SK-N-SH (cell line): ENCODE measurements around the gene PPP2R2B. TPM values are rescaled to one million over a fixed set of nuclear protein-coding genes. Genes with fewer than 3 reads are reported as not detected.

Experiments
- CTCF ChIA-PET: fragments of 300-600, 350-600 bp; formaldehyde crosslinking; extraction: SDS; loops from one replicate; lab custom pipeline; 2021; lab: Yijun Ruan, JAX
- POLR2A ChIA-PET: fragments of 350-600 bp; sonication (Branson Sonifier 250); formaldehyde crosslinking; extraction: SDS; loops from one replicate; lab custom pipeline; 2020; ENCODE audit warnings: antibody characterized with exemption, inconsistent platforms; lab: Yijun Ruan, JAX
- DNase-seq: peaks from one replicate; pipeline ENCODE4 v3.0.0; 2012
- H2AFZ ChIP-seq: fragments of 200-600 bp; sonication (generic); 2 replicates; pipeline ENCODE4 v1.8.1; 2016; ENCODE audit warnings: antibody characterized with exemption, mild to moderate bottlenecking, low read depth
- H3F3A ChIP-seq: fragments of 200-600 bp; sonication (generic); replicated peaks from 2 replicates; pipeline ENCODE3; 2016; ENCODE audit warnings: antibody characterized with exemption, mild to moderate bottlenecking; ENCODE audit not compliant: insufficient read depth
- H3K27ac ChIP-seq, 2 experiments: fragments of 200-500 bp in 1 of 2; fragments of 200-600 bp in 1 of 2; sonication (Bioruptor generic) in 1 of 2; sonication (generic), shearing (Covaris generic) in 1 of 2; 2 replicates each; pipeline versions ENCODE4 v1.5.1 to v1.6.1; 2014 to 2016; ENCODE audit warnings: low read depth in 2 of 2, inconsistent platforms in 1 of 2, low read length in 1 of 2, mild to moderate bottlenecking in 1 of 2, mixed read lengths in 1 of 2
- H3K27me3 ChIP-seq: fragments of 200-600 bp; sonication (generic), shearing (Covaris generic); 2 replicates; pipeline ENCODE4 v1.6.1; 2016; ENCODE audit warnings: mixed run types; ENCODE audit not compliant: insufficient read depth
- H3K36me3 ChIP-seq, 2 experiments: fragments of 200-500 bp in 1 of 2; fragments of 200-600 bp in 1 of 2; sonication (Bioruptor generic) in 1 of 2; sonication (generic) in 1 of 2; replicated peaks in 1 of 2; 2 replicates each; pipeline versions ENCODE3 to v1.5.1; 2014 to 2016; ENCODE audit warnings: low read length in 1 of 2, mild to moderate bottlenecking in 1 of 2; ENCODE audit not compliant: insufficient read depth in 2 of 2, control insufficient read depth in 1 of 2
- H3K4me1 ChIP-seq, 2 experiments: fragments of 200-500 bp in 1 of 2; fragments of 200-600 bp in 1 of 2; sonication (Bioruptor generic) in 1 of 2; sonication (generic), shearing (Covaris generic) in 1 of 2; 2 replicates each; pipeline versions ENCODE4 v1.5.1 to v1.6.1; 2014 to 2016; ENCODE audit warnings: low read depth in 1 of 2, low read length in 1 of 2, mixed run types in 1 of 2; ENCODE audit not compliant: insufficient read depth in 2 of 2, control insufficient read depth in 1 of 2
- H3K4me2 ChIP-seq: fragments of 200-600 bp; sonication (generic), shearing (Covaris generic); 2 replicates; pipeline ENCODE4 v1.6.1; 2017; ENCODE audit warnings: mixed run types
- H3K4me3 ChIP-seq, 2 experiments: fragments of 200-500 bp in 1 of 2; fragments of 200-600 bp in 1 of 2; sonication (Bioruptor generic) in 1 of 2; sonication (generic), shearing (Covaris generic) in 1 of 2; 2 replicates each; pipeline versions ENCODE4 v1.5.1 to v1.8.1; 2014 to 2016; ENCODE audit warnings: low read depth in 2 of 2, inconsistent platforms in 1 of 2, low read length in 1 of 2, mild to moderate bottlenecking in 1 of 2, mixed read lengths in 1 of 2, moderate library complexity in 1 of 2
- H3K79me2 ChIP-seq: fragments of 200-600 bp; sonication (generic); 2 replicates; pipeline ENCODE4 v1.8.1; 2017; ENCODE audit warnings: mild to moderate bottlenecking; ENCODE audit not compliant: insufficient read depth
- H3K9ac ChIP-seq: fragments of 200-600 bp; sonication (generic); 2 replicates; pipeline ENCODE4 v1.6.1; 2017; ENCODE audit warnings: mixed run types
- H3K9me2 ChIP-seq: fragments of 200-600 bp; sonication (generic); 2 replicates; pipeline ENCODE4 v1.6.1; 2017; ENCODE audit warnings: mixed run types
- H3K9me3 ChIP-seq: fragments of 200-600 bp; sonication (generic); 2 replicates; pipeline ENCODE4 v1.6.1; 2017; ENCODE audit warnings: mixed run types, mild to moderate bottlenecking, moderate library complexity
- H4K20me1 ChIP-seq: fragments of 200-600 bp; sonication (generic); 2 replicates; pipeline ENCODE4 v1.6.1; 2017; ENCODE audit warnings: mild to moderate bottlenecking, mixed run types; ENCODE audit not compliant: insufficient read depth
- ELF1 ChIP-seq: IDR thresholded peaks from 2 replicates; pipeline ENCODE4 v1.4.0; 2012
- EP300 ChIP-seq, 2 experiments: IDR thresholded peaks; 2 replicates each; pipeline versions ENCODE4 v1.4.0 to v1.6.1; 2012; ENCODE audit warnings: borderline replicate concordance in 1 of 2, low read depth in 1 of 2, low read length in 1 of 2
- FOXJ3 ChIP-seq: sonication (generic); formaldehyde crosslinking; IDR thresholded peaks from 2 replicates; pipeline ENCODE4 v1.5.1; 2020; ENCODE audit warnings: mild to moderate bottlenecking, missing genetic modification reagents
- GABPA ChIP-seq: IDR thresholded peaks from 2 replicates; pipeline ENCODE4 v1.4.0; 2012; ENCODE audit warnings: low read depth, mild to moderate bottlenecking
- NFIC ChIP-seq: IDR thresholded peaks from 2 replicates; pipeline ENCODE4 v1.4.0; 2012; ENCODE audit warnings: borderline replicate concordance
- POLR2AphosphoS5 ChIP-seq: IDR thresholded peaks from 2 replicates; pipeline ENCODE4 v1.6.1; 2012; ENCODE audit warnings: low read depth, low read length
- RCOR1 ChIP-seq: fragments of 150-350 bp; IDR thresholded peaks from 2 replicates; pipeline ENCODE4 v1.6.1; 2017; ENCODE audit warnings: antibody characterized with exemption, low read length
- RFX5 ChIP-seq: IDR thresholded peaks from 2 replicates; pipeline ENCODE4 v1.6.1; 2012; ENCODE audit warnings: mild to moderate bottlenecking, improper control_type of control experiment, low read length
- SIN3A ChIP-seq: IDR thresholded peaks from 2 replicates; pipeline ENCODE4 v1.6.1; 2012; ENCODE audit warnings: low read depth, mild to moderate bottlenecking, low read length, moderate library complexity, borderline replicate concordance
- TAF1 ChIP-seq: IDR thresholded peaks from 2 replicates; pipeline ENCODE4 v1.6.1; 2012; ENCODE audit warnings: low read depth, mild to moderate bottlenecking, low read length, moderate library complexity, borderline replicate concordance
- TEAD4 ChIP-seq: IDR thresholded peaks from 2 replicates; pipeline ENCODE4 v1.4.0; 2012; ENCODE audit warnings: mild to moderate bottlenecking, borderline replicate concordance; ENCODE audit not compliant: insufficient read depth
- WGBS: methylation state at CpG from one replicate; pipeline ENCODE4 v1.1.6; 2017; ENCODE audit warnings: low lambda C conversion rate; 5-methylcytosine and 5-hydroxymethylcytosine counted together
- polyA plus RNA-seq, 3 experiments: library from polyadenylated mRNA; depleted of rRNA; stranded (reverse); fragments of >200 nt; gene quantifications; 2 replicates each; pipeline ENCODE4 v1.2.3, GENCODE V29; 2012
- TF ChIP-seq, protein P1 (sequence below): IDR thresholded peaks from 2 replicates; pipeline ENCODE4 v1.6.1; 2012; ENCODE audit warnings: mild to moderate bottlenecking, low read depth, low read length, moderate library complexity
- TF ChIP-seq, protein P2 (sequence below): fragments of 200-600 bp; sonication (generic); IDR thresholded peaks from 2 replicates; pipeline ENCODE4 v1.6.1; 2017; ENCODE audit warnings: antibody characterized with exemption, mild to moderate bottlenecking, moderate library complexity
- TF ChIP-seq, protein P3 (sequence below): IDR thresholded peaks from 2 replicates; pipeline ENCODE4 v1.4.0; 2012; ENCODE audit warnings: low read depth, borderline replicate concordance
- TF ChIP-seq, protein P4 (sequence below): fragments of 150-350 bp; IDR thresholded peaks from 2 replicates; pipeline ENCODE4 v1.6.1; 2016; ENCODE audit warnings: mild to moderate bottlenecking, low read depth, low read length
- TF ChIP-seq, protein P5 (sequence below): IDR thresholded peaks from 2 replicates; pipeline ENCODE4 v1.4.0; 2012; ENCODE audit warnings: low read depth, borderline replicate concordance

Gene PPP2R2B
- polyA plus RNA-seq, 1 of the 3 experiments (the other 2 are of a cell fraction): 11.4 TPM

DNA sequence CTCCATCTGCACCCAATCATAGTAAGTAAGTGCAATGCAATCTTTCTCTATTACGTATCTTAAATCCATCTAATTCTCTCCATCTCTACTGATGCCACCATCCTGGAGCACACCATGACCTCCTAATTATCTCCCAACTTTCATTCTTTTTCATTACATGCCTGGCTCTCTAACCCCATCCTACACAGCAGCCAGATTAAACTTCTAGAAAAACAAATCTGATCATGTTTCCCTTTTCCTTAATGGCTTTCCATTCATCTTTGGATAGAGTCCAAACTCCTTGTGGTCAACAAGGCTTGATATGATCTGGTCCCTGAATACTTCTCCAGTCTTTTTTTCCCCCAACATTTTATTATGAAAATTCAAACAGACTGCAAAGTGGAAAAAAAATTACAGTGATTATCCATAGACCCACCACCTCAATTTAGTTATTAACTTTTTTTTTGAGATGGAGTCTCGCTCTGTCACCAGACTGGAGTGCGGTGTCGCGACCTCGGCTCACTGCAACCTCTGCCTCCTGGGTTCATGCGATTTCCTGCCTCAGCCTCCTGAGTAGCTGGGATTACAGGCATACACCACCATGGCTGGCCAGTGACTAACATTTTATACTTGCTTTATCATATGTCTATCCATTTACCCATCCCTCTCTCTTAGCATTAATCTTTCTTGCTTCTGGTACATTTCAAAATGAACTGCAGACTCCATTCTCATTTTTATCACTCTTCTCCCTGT is 5.2 kb downstream of the PPP2R2B start (continued):
- TF ChIP-seq SIN3A: no peak
- TF ChIP-seq EP300 (IDR thresholded peaks at IDR 0.05; ENCODE audit: borderline replicate concordance in 1 of 2, low read depth in 1 of 2, low read length in 1 of 2): peak in 1 of 2 experiments; percentile 78; a peak in 2 of 4 replicates
- no peak for TF ChIP-seq TAF1
- TF ChIP-seq RCOR1: no peak
- TF ChIP-seq, protein P1, sequence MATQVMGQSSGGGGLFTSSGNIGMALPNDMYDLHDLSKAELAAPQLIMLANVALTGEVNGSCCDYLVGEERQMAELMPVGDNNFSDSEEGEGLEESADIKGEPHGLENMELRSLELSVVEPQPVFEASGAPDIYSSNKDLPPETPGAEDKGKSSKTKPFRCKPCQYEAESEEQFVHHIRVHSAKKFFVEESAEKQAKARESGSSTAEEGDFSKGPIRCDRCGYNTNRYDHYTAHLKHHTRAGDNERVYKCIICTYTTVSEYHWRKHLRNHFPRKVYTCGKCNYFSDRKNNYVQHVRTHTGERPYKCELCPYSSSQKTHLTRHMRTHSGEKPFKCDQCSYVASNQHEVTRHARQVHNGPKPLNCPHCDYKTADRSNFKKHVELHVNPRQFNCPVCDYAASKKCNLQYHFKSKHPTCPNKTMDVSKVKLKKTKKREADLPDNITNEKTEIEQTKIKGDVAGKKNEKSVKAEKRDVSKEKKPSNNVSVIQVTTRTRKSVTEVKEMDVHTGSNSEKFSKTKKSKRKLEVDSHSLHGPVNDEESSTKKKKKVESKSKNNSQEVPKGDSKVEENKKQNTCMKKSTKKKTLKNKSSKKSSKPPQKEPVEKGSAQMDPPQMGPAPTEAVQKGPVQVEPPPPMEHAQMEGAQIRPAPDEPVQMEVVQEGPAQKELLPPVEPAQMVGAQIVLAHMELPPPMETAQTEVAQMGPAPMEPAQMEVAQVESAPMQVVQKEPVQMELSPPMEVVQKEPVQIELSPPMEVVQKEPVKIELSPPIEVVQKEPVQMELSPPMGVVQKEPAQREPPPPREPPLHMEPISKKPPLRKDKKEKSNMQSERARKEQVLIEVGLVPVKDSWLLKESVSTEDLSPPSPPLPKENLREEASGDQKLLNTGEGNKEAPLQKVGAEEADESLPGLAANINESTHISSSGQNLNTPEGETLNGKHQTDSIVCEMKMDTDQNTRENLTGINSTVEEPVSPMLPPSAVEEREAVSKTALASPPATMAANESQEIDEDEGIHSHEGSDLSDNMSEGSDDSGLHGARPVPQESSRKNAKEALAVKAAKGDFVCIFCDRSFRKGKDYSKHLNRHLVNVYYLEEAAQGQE: no peak
- TF ChIP-seq NFIC: peak; percentile 91
- no peak for TF ChIP-seq GABPA

DNA sequence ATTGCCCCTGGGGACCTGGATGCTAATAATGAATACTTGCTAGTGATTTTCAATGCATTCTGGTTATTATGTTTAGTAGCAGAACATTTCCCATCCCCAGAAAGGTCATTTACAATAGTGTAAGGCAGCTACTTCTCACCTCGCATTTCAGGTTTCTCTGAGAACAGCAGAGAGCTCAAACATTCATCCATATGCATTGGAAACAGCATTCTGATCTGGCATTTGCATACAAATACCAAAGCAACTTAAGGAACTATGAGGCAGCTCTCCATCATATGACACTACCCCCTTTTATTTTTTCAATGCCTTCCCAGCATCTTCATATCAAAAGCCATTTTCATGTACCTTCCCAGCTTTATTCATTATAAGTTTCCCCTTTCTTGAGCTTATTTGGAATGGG is 6.4 kb downstream of the PPP2R2B start:
- 86% methylated on average over 1 of the region's 1 CpG for WGBS
- peaks cover 0 to 2% of the 10 kb centered on the region in 2 experiments for H3K36me3 ChIP-seq
- TF ChIP-seq, protein P2, sequence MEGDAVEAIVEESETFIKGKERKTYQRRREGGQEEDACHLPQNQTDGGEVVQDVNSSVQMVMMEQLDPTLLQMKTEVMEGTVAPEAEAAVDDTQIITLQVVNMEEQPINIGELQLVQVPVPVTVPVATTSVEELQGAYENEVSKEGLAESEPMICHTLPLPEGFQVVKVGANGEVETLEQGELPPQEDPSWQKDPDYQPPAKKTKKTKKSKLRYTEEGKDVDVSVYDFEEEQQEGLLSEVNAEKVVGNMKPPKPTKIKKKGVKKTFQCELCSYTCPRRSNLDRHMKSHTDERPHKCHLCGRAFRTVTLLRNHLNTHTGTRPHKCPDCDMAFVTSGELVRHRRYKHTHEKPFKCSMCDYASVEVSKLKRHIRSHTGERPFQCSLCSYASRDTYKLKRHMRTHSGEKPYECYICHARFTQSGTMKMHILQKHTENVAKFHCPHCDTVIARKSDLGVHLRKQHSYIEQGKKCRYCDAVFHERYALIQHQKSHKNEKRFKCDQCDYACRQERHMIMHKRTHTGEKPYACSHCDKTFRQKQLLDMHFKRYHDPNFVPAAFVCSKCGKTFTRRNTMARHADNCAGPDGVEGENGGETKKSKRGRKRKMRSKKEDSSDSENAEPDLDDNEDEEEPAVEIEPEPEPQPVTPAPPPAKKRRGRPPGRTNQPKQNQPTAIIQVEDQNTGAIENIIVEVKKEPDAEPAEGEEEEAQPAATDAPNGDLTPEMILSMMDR: no peak
- TF ChIP-seq EP300 (IDR thresholded peaks at IDR 0.05; ENCODE audit: borderline replicate concordance in 1 of 2, low read depth in 1 of 2, low read length in 1 of 2) (no peak), NFIC (no peak), ELF1 (no peak), TEAD4 (no peak), POLR2AphosphoS5 (no peak), SIN3A (no peak), RFX5 (no peak), FOXJ3 (CRISPR knock-in tag) (no peak)
- TF ChIP-seq, protein P3, sequence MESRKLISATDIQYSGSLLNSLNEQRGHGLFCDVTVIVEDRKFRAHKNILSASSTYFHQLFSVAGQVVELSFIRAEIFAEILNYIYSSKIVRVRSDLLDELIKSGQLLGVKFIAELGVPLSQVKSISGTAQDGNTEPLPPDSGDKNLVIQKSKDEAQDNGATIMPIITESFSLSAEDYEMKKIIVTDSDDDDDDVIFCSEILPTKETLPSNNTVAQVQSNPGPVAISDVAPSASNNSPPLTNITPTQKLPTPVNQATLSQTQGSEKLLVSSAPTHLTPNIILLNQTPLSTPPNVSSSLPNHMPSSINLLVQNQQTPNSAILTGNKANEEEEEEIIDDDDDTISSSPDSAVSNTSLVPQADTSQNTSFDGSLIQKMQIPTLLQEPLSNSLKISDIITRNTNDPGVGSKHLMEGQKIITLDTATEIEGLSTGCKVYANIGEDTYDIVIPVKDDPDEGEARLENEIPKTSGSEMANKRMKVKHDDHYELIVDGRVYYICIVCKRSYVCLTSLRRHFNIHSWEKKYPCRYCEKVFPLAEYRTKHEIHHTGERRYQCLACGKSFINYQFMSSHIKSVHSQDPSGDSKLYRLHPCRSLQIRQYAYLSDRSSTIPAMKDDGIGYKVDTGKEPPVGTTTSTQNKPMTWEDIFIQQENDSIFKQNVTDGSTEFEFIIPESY: no peak
- TF ChIP-seq, protein P4, sequence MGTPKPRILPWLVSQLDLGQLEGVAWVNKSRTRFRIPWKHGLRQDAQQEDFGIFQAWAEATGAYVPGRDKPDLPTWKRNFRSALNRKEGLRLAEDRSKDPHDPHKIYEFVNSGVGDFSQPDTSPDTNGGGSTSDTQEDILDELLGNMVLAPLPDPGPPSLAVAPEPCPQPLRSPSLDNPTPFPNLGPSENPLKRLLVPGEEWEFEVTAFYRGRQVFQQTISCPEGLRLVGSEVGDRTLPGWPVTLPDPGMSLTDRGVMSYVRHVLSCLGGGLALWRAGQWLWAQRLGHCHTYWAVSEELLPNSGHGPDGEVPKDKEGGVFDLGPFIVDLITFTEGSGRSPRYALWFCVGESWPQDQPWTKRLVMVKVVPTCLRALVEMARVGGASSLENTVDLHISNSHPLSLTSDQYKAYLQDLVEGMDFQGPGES: no peak
- TF ChIP-seq, protein P5, sequence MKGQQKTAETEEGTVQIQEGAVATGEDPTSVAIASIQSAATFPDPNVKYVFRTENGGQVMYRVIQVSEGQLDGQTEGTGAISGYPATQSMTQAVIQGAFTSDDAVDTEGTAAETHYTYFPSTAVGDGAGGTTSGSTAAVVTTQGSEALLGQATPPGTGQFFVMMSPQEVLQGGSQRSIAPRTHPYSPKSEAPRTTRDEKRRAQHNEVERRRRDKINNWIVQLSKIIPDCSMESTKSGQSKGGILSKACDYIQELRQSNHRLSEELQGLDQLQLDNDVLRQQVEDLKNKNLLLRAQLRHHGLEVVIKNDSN: no peak

More for the DNA sequence above, 6.4 kb downstream of the PPP2R2B start:
- no peaks in the 10 kb centered on the region for H3K9me3 ChIP-seq
- no peaks in the 10 kb centered on the region; the same call in 1 of the 2 replicates for H4K20me1 ChIP-seq
- H3K27ac ChIP-seq: peak overlapping the region; percentile 52 to 69; a peak in 2 of 4 replicates
- DNase-seq: no peak
- no peaks in the 10 kb centered on the region for H3K79me2 ChIP-seq
- ChIA-PET POLR2A (no interaction called here), CTCF (interaction anchor here (1.2 kb wide), 1 partner anchor 94 kb away, joined by 3 read pairs; no protein-coding TSS in a partner anchor)
- H3F3A ChIP-seq: peaks cover 13% of the 10 kb centered on the region
- no peak overlapping the region for H2AFZ ChIP-seq
- no peak overlapping the region for H3K9ac ChIP-seq
- no peak overlapping the region for H3K4me3 ChIP-seq
- H3K9me2 ChIP-seq: no peaks in the 10 kb centered on the region
- no peaks in the 10 kb centered on the region for H3K27me3 ChIP-seq
- peaks cover 0 to 2% of the 10 kb centered on the region in 2 experiments; a peak in 3 of 4 replicates for H3K4me1 ChIP-seq
- H3K4me2 ChIP-seq: no peak overlapping the region
